ENCODE data around the gene TBC1D1.
A peak's percentile ranks its signal among the peaks of the same experiment; 100 is the strongest.

TBC1D1 gene

DNA sequence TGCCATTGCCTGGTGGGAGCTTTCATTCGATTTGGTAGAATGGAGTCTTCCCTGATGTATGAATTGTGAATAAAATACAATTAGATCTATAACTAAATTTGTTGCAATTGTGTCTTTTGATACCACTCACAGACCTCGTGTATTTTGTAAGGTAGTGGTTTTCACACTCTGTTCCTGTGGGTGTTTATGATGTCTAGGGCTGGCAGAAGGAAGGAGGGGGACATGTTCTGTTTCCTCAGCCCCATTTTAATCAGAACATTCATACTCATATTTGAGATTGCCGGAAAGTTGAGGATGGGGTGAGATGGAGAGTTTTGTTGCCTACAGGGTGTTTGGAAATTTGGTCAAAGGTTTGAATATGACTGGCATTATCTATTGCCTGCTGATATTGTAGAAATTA is 112.2 kb downstream of the TBC1D1 start:
- no peak for DNase-seq
- peak overlapping the region; percentile 98 for H2BK5ac ChIP-seq (ENCODE audit: low read depth, low read length, poor library complexity)
- peak overlapping the region; percentile 73 for H3K18ac ChIP-seq (ENCODE audit: low read length)
- peak overlapping the region; percentile 99 for H3K27ac ChIP-seq (ENCODE audit: low read depth, low read length)
- H2AK5ac ChIP-seq (ENCODE audit: low read length), result peak overlapping the region; percentile 62
- peak overlapping the region; percentile 95 for H2BK120ac ChIP-seq (ENCODE audit: insufficient read depth, low read length, poor library complexity)
- no peak overlapping the region for H2AFZ ChIP-seq (ENCODE audit: insufficient read depth, low read length, poor library complexity)
- H3K14ac ChIP-seq (ENCODE audit: low read length), result peak overlapping the region; percentile 85
- no peak overlapping the region for H3K4me3 ChIP-seq (ENCODE audit: low read depth, low read length)
- H4K12ac ChIP-seq (ENCODE audit: low read depth, low read length), result no peak overlapping the region
- no peaks in the 10 kb centered on the region for H3K36me3 ChIP-seq (ENCODE audit: control insufficient read depth in 1 of 2, insufficient read depth in 2 of 2, low read length in 2 of 2)
- no CpG with 5 or more reads among the region's 3 CpGs for WGBS (ENCODE audit: extremely low coverage, insufficient coverage, insufficient read length)
- H4K8ac ChIP-seq (ENCODE audit: low read depth, low read length), result peak overlapping the region; percentile 83
- peaks cover 14% of the 10 kb centered on the region for H3K79me2 ChIP-seq (ENCODE audit: control insufficient read depth, insufficient read depth, low read length, poor library complexity)
- peak overlapping the region; percentile 77 for H3K4ac ChIP-seq (ENCODE audit: low read depth, low read length)
- H3K79me1 ChIP-seq (ENCODE audit: low read length), result peaks cover 22% of the 10 kb centered on the region
- H3K4me1 ChIP-seq (ENCODE audit: control insufficient read depth in 1 of 2, insufficient read depth in 2 of 2, low read length in 2 of 2), result peaks cover 18 to 32% of the 10 kb centered on the region in 2 experiments
- H3K9me3 ChIP-seq (ENCODE audit: insufficient read depth, low read depth, low read length), result no peaks in the 10 kb centered on the region
- peak overlapping the region; percentile 100 for H2BK12ac ChIP-seq (ENCODE audit: low read length)
- H3K4me2 ChIP-seq (ENCODE audit: low read length), result peak overlapping the region; percentile 42
- peak overlapping the region; percentile 97 for H4K91ac ChIP-seq (ENCODE audit: low read depth, low read length)
- peak overlapping the region; percentile 56 for H3K9ac ChIP-seq (ENCODE audit: low read length)
- H3K23ac ChIP-seq (ENCODE audit: low read length), result no peak overlapping the region
- no peaks in the 10 kb centered on the region for H3K27me3 ChIP-seq (ENCODE audit: insufficient read depth, low read length)

DNA sequence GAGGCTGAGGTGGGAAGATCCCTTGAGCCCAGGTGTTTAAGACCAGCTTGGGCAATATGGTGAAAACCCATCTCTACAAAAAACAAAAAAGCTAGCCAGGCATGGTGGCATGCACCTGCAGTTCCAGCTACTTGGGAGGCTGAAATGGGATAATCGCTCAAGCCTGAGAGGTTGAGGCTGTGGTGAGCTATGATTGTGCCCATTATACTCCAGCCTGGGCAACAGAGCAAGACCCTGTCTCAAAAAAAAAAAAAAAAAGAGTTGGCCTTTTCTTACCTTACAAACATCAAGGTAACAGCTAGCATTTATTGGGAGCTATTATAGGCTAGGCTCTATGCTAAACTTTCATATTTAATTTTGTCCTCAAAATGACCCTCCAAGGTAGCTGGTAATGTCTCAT is 112.7 kb downstream of the TBC1D1 start:
- no peak overlapping the region for H3K23ac ChIP-seq (ENCODE audit: low read length)
- peak overlapping the region; percentile 99 for H3K27ac ChIP-seq (ENCODE audit: low read depth, low read length)
- peak overlapping the region; percentile 78 for H3K14ac ChIP-seq (ENCODE audit: low read length)
- peak overlapping the region; percentile 96 for H2BK12ac ChIP-seq (ENCODE audit: low read length)
- H3K9me3 ChIP-seq (ENCODE audit: insufficient read depth, low read depth, low read length), result no peaks in the 10 kb centered on the region
- H2AK5ac ChIP-seq (ENCODE audit: low read length), result peak overlapping the region; percentile 96
- H2BK5ac ChIP-seq (ENCODE audit: low read depth, low read length, poor library complexity), result peak overlapping the region; percentile 98
- peak overlapping the region; percentile 93 for H3K18ac ChIP-seq (ENCODE audit: low read length)
- peaks cover 18 to 29% of the 10 kb centered on the region in 2 experiments for H3K4me1 ChIP-seq (ENCODE audit: control insufficient read depth in 1 of 2, insufficient read depth in 2 of 2, low read length in 2 of 2)
- WGBS (ENCODE audit: extremely low coverage, insufficient coverage, insufficient read length), result no CpG with 5 or more reads among the region's 1 CpG
- no peak overlapping the region for H3K4me3 ChIP-seq (ENCODE audit: low read depth, low read length)
- peak overlapping the region; percentile 12 for H4K12ac ChIP-seq (ENCODE audit: low read depth, low read length)
- peak overlapping the region; percentile 97 for H4K91ac ChIP-seq (ENCODE audit: low read depth, low read length)
- H3K9ac ChIP-seq (ENCODE audit: low read length), result no peak overlapping the region
- peak overlapping the region; percentile 95 for H2BK120ac ChIP-seq (ENCODE audit: insufficient read depth, low read length, poor library complexity)
- peak overlapping the region; percentile 63 for H3K4ac ChIP-seq (ENCODE audit: low read depth, low read length)
- no peak for DNase-seq
- H3K79me1 ChIP-seq (ENCODE audit: low read length), result peaks cover 21% of the 10 kb centered on the region
- peaks cover 14% of the 10 kb centered on the region for H3K79me2 ChIP-seq (ENCODE audit: control insufficient read depth, insufficient read depth, low read length, poor library complexity)
- no peaks in the 10 kb centered on the region for H3K27me3 ChIP-seq (ENCODE audit: insufficient read depth, low read length)
- peak overlapping the region; percentile 61 for H4K8ac ChIP-seq (ENCODE audit: low read depth, low read length)
- H3K4me2 ChIP-seq (ENCODE audit: low read length), result peak overlapping the region; percentile 7
- H3K36me3 ChIP-seq (ENCODE audit: control insufficient read depth in 1 of 2, insufficient read depth in 2 of 2, low read length in 2 of 2), result no peaks in the 10 kb centered on the region
- no peak overlapping the region for H2AFZ ChIP-seq (ENCODE audit: insufficient read depth, low read length, poor library complexity)

GRCh38 chr4:38004062-38004461 is 113.2 kb downstream of the TBC1D1 start:
- H2AFZ ChIP-seq (ENCODE audit: insufficient read depth, low read length, poor library complexity), result no peak overlapping the region
- no peak overlapping the region for H3K23ac ChIP-seq (ENCODE audit: low read length)
- peak overlapping the region; percentile 99 for H3K27ac ChIP-seq (ENCODE audit: low read depth, low read length)
- DNase-seq, result no peak
- H3K4me2 ChIP-seq (ENCODE audit: low read length), result peak overlapping the region; percentile 7
- no peaks in the 10 kb centered on the region for H3K36me3 ChIP-seq (ENCODE audit: control insufficient read depth in 1 of 2, insufficient read depth in 2 of 2, low read length in 2 of 2)
- no peak overlapping the region for H3K4ac ChIP-seq (ENCODE audit: low read depth, low read length)
- peak overlapping the region; percentile 85 for H2BK120ac ChIP-seq (ENCODE audit: insufficient read depth, low read length, poor library complexity)
- no peak overlapping the region for H4K12ac ChIP-seq (ENCODE audit: low read depth, low read length)
- H3K4me3 ChIP-seq (ENCODE audit: low read depth, low read length), result no peak overlapping the region
- no peak overlapping the region for H4K91ac ChIP-seq (ENCODE audit: low read depth, low read length)
- no CpG with 5 or more reads among the region's 3 CpGs for WGBS (ENCODE audit: extremely low coverage, insufficient coverage, insufficient read length)
- peaks cover 14% of the 10 kb centered on the region for H3K79me2 ChIP-seq (ENCODE audit: control insufficient read depth, insufficient read depth, low read length, poor library complexity)
- peak overlapping the region; percentile 83 for H2BK5ac ChIP-seq (ENCODE audit: low read depth, low read length, poor library complexity)
- H3K79me1 ChIP-seq (ENCODE audit: low read length), result peaks cover 21% of the 10 kb centered on the region
- peak overlapping the region; percentile 75 for H3K18ac ChIP-seq (ENCODE audit: low read length)
- no peaks in the 10 kb centered on the region for H3K27me3 ChIP-seq (ENCODE audit: insufficient read depth, low read length)
- no peaks in the 10 kb centered on the region for H3K9me3 ChIP-seq (ENCODE audit: insufficient read depth, low read depth, low read length)
- peaks cover 18 to 29% of the 10 kb centered on the region in 2 experiments for H3K4me1 ChIP-seq (ENCODE audit: control insufficient read depth in 1 of 2, insufficient read depth in 2 of 2, low read length in 2 of 2)
- peak overlapping the region; percentile 51 for H2BK12ac ChIP-seq (ENCODE audit: low read length)
- H4K8ac ChIP-seq (ENCODE audit: low read depth, low read length), result no peak overlapping the region
- no peak overlapping the region for H3K9ac ChIP-seq (ENCODE audit: low read length)
- peak overlapping the region; percentile 73 for H3K14ac ChIP-seq (ENCODE audit: low read length)
- no peak overlapping the region for H2AK5ac ChIP-seq (ENCODE audit: low read length)

DNA sequence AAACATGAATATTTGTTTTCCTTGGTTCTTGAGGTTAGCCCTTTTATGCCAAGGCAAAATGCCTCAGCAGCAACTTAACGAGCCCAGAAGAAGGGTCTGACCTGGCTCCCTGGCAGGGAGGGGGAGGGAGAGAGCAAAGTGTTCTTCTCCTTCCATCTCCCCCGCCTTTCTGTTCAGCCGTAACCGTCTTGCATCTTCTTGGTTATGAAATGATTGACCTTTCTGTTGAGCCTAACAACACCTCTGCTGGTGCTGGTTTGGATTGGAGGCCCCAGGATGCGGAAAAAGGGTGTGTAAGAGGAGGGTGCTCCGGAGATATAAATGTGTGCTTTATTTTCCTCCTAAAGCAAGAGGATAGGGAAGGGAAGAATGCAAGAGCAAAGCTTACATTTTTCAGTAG is 114.0 kb downstream of the TBC1D1 start:
- peaks cover 14% of the 10 kb centered on the region for H3K79me2 ChIP-seq (ENCODE audit: control insufficient read depth, insufficient read depth, low read length, poor library complexity)
- H2BK5ac ChIP-seq (ENCODE audit: low read depth, low read length, poor library complexity), result peak overlapping the region; percentile 49
- DNase-seq, result no peak
- no peak overlapping the region for H4K12ac ChIP-seq (ENCODE audit: low read depth, low read length)
- peak overlapping the region; percentile 6 for H2BK12ac ChIP-seq (ENCODE audit: low read length)
- no peak overlapping the region for H3K9ac ChIP-seq (ENCODE audit: low read length)
- peaks cover 15 to 26% of the 10 kb centered on the region in 2 experiments for H3K4me1 ChIP-seq (ENCODE audit: control insufficient read depth in 1 of 2, insufficient read depth in 2 of 2, low read length in 2 of 2)
- no peaks in the 10 kb centered on the region for H3K36me3 ChIP-seq (ENCODE audit: control insufficient read depth in 1 of 2, insufficient read depth in 2 of 2, low read length in 2 of 2)
- no peak overlapping the region for H3K4me2 ChIP-seq (ENCODE audit: low read length)
- H4K91ac ChIP-seq (ENCODE audit: low read depth, low read length), result peak overlapping the region; percentile 88
- H4K8ac ChIP-seq (ENCODE audit: low read depth, low read length), result no peak overlapping the region
- H2AK5ac ChIP-seq (ENCODE audit: low read length), result no peak overlapping the region
- H3K4me3 ChIP-seq (ENCODE audit: low read depth, low read length), result no peak overlapping the region
- H3K23ac ChIP-seq (ENCODE audit: low read length), result no peak overlapping the region
- H3K79me1 ChIP-seq (ENCODE audit: low read length), result peaks cover 20% of the 10 kb centered on the region
- peak overlapping the region; percentile 10 for H3K18ac ChIP-seq (ENCODE audit: low read length)
- no peaks in the 10 kb centered on the region for H3K27me3 ChIP-seq (ENCODE audit: insufficient read depth, low read length)
- no peak overlapping the region for H2AFZ ChIP-seq (ENCODE audit: insufficient read depth, low read length, poor library complexity)
- H3K9me3 ChIP-seq (ENCODE audit: insufficient read depth, low read depth, low read length), result no peaks in the 10 kb centered on the region
- H3K4ac ChIP-seq (ENCODE audit: low read depth, low read length), result peak overlapping the region; percentile 35
- H3K27ac ChIP-seq (ENCODE audit: low read depth, low read length), result peak overlapping the region; percentile 33
- peak overlapping the region; percentile 6 for H3K14ac ChIP-seq (ENCODE audit: low read length)
- H2BK120ac ChIP-seq (ENCODE audit: insufficient read depth, low read length, poor library complexity), result peak overlapping the region; percentile 13
- WGBS (ENCODE audit: extremely low coverage, insufficient coverage, insufficient read length), result no CpG with 5 or more reads among the region's 6 CpGs

All from trophoblast cell (in vitro differentiated cells and primary cell).